Brain microvascular endothelial cell (primary cell): Measurements from ENCODE around the gene MMD.
A peak's percentile ranks its signal among the peaks of the same experiment; 100 is the strongest.
"Not testable (repeated sequence)": the region's sequence is repeated elsewhere in the genome, so short reads cannot be mapped to it uniquely, and the experiment has no call there.

Source experiments
- DNase-seq: peaks from one replicate; pipeline ENCODE4 v3.0.0-alpha.2; 2020
- H3K27ac ChIP-seq: fragments of 250-450 bp; sonication (Bioruptor Pico); 2 replicates; pipeline ENCODE4 v1.5.1; 2020; ENCODE audit warnings: mild to moderate bottlenecking, moderate library complexity
- H3K27me3 ChIP-seq: fragments of 250-450 bp; sonication (Bioruptor Pico); replicated peaks from 2 replicates; pipeline ENCODE4 v1.5.1; 2020; ENCODE audit warnings: mild to moderate bottlenecking
- H3K36me3 ChIP-seq: fragments of 250-450 bp; sonication (Bioruptor Pico); replicated peaks from 2 replicates; pipeline ENCODE4 v1.5.1; 2020; ENCODE audit warnings: mild to moderate bottlenecking
- H3K4me3 ChIP-seq: 2 replicates; pipeline ENCODE4 v1.5.1; 2011; ENCODE audit warnings: low read depth, mild to moderate bottlenecking, control low read depth, low read length, moderate library complexity
- CTCF ChIP-seq: IDR thresholded peaks from 2 replicates; pipeline ENCODE4 v1.5.1; 2011; ENCODE audit warnings: low read depth, mild to moderate bottlenecking, moderate library complexity, low read length, control low read depth, inconsistent platforms; ENCODE audit errors: missing control alignments
- in situ Hi-C: cut with HindIII; loops from 2 replicates; pipeline ENCODE4 v1.10.0; 2017; ENCODE audit warnings: low sequenced_read_pairs, low pct_ligation_motif_present

Gene MMD

GRCh38 chr17:55427587-55427882 is 5.9 kb upstream of the MMD start:
- Histone ChIP-seq H3K36me3 (no peaks in the 10 kb centered on the region), H3K4me3 (no peak overlapping the region), H3K27ac (no peak overlapping the region), H3K27me3 (no peaks in the 10 kb centered on the region)
- in situ Hi-C loops, result no loop called here
- TF ChIP-seq CTCF, result no peak
- DNase-seq, result no peak

- Histone ChIP-seq H3K27me3 (no peaks in the 10 kb centered on the region), H3K27ac (no peak overlapping the region), H3K4me3 (no peak overlapping the region), H3K36me3 (no peaks in the 10 kb centered on the region)
- TF ChIP-seq CTCF, result no peak
- in situ Hi-C loops, result no loop called here
- DNase-seq, result no peak
Measured at GRCh38 chr17:55426851-55427586, 5.4 kb upstream of the MMD start.

- in situ Hi-C loops, result no loop called here
- TF ChIP-seq CTCF, result no peak
- Histone ChIP-seq H3K4me3 (no peak overlapping the region), H3K27me3 (no peaks in the 10 kb centered on the region), H3K27ac (no peak overlapping the region), H3K36me3 (no peaks in the 10 kb centered on the region)
- no peak for DNase-seq
Measured at GRCh38 chr17:55424893-55425540, 3.4 kb upstream of the MMD start.

GRCh38 chr17:55423535-55423934 is 1.9 kb upstream of the MMD start:
- DNase-seq, result no peak
- H3K27ac ChIP-seq, result no peak overlapping the region
- TF ChIP-seq CTCF, result no peak
- no peaks in the 10 kb centered on the region for H3K36me3 ChIP-seq
- H3K4me3 ChIP-seq, result no peak overlapping the region
- no peaks in the 10 kb centered on the region for H3K27me3 ChIP-seq
- in situ Hi-C loops, result no loop called here

- H3K27me3 ChIP-seq, H3K4me3 ChIP-seq, DNase-seq, H3K27ac ChIP-seq, H3K36me3 ChIP-seq, in situ Hi-C loops: not testable (repeated sequence)
Measured at GRCh38 chr17:55422828-55423164, 1.2 kb upstream of the MMD start.

GRCh38 chr17:55420776-55421178 is 858 bp downstream of the MMD start:
- H3K27ac ChIP-seq, result no peak overlapping the region
- no peak for TF ChIP-seq CTCF
- H3K27me3 ChIP-seq, result no peaks in the 10 kb centered on the region
- H3K36me3 ChIP-seq, result no peaks in the 10 kb centered on the region
- H3K4me3 ChIP-seq, result peak overlapping the region; percentile 90
- DNase-seq, result no peak
- in situ Hi-C loops, result no loop called here
